Prostate gland (tissue), 2 donors: ENCODE data around the gene BCL2A1. TPM values are rescaled to one million over a fixed set of nuclear protein-coding genes. Genes with fewer than 3 reads are reported as not detected.

Experiments
- DNase-seq: peaks from one replicate; pipeline ENCODE4 v3.0.0-alpha.2; 2019; ENCODE audit warnings: low spot score
- H3K27ac ChIP-seq, 2 donors: fragments of 200-600 bp; sonication (generic); 2 replicates each; pipeline ENCODE4 v1.5.1; 2017 to 2019
- H3K27me3 ChIP-seq: fragments of 200-600 bp; sonication (generic); replicated peaks from 2 replicates; pipeline ENCODE4 v1.5.1; 2019; ENCODE audit not compliant: insufficient read depth
- H3K36me3 ChIP-seq, 2 donors: fragments of 200-600 bp; sonication (generic); 1 replicate in 1 of 2; 2 replicates in 1 of 2; pipeline versions ENCODE4 v1.5.1 to v1.8.1; 2017 to 2019
- H3K4me1 ChIP-seq: fragments of 200-600 bp; sonication (generic); replicated peaks from 2 replicates; pipeline ENCODE4 v1.5.1; 2019
- H3K4me3 ChIP-seq, 2 donors: fragments of 200-600 bp; sonication (generic); 2 replicates each; pipeline ENCODE4 v1.5.1; 2017 to 2019
- H3K9me3 ChIP-seq: fragments of 200-600 bp; sonication (generic); 2 replicates; pipeline ENCODE4 v1.5.1; 2017
- CTCF ChIP-seq, 4 experiments: fragments of 200-600 bp in 2 of 4; fragments of 450-650 bp in 2 of 4; sonication (generic) in 2 of 4; IDR thresholded peaks; 1 replicate in 3 of 4; 2 replicates in 1 of 4; pipeline ENCODE4 v1.5.1; 2016 to 2019; ENCODE audit warnings: antibody characterized with exemption in 4 of 4, mild to moderate bottlenecking in 2 of 4, moderate library complexity in 2 of 4
- POLR2A ChIP-seq: fragments of 450-650 bp; IDR thresholded peaks from one replicate; pipeline ENCODE4 v1.6.1; 2016; ENCODE audit warnings: antibody characterized with exemption, mild to moderate bottlenecking
- POLR2AphosphoS5 ChIP-seq: sonication (generic); formaldehyde crosslinking; IDR thresholded peaks from one replicate; pipeline ENCODE4 v1.6.1; 2017; ENCODE audit warnings: antibody characterized with exemption
- WGBS: methylation state at CpG from one replicate; pipeline ENCODE4 v1.1.5; 2018; 5-methylcytosine and 5-hydroxymethylcytosine counted together
- intact Hi-C: fragments of 100-400 bp; cut with DNase I; formaldehyde crosslinking; loops from one replicate; pipeline ENCODE4 v1.14.2; 2022
- total RNA-seq, 2 donors: library from RNA; depleted of rRNA; stranded (reverse); fragments of >200 nt; gene quantifications; one replicate each; pipeline ENCODE4 v1.1.0, GENCODE V29; 2016

Gene BCL2A1
- total RNA-seq, 2 donors from 2014 or later = 0.57 to 2.7 TPM

- Histone ChIP-seq H3K9me3 (no peaks in the 10 kb centered on the region), H3K27me3 (no peaks in the 10 kb centered on the region), H3K4me1 (no peaks in the 10 kb centered on the region), H3K4me3 (no peak overlapping the region), H3K36me3 (no peaks in the 10 kb centered on the region), H3K27ac (no peak overlapping the region)
- intact Hi-C loops = no loop called here
- no peak for DNase-seq
- WGBS = 94% methylated on average over 2 of the region's 2 CpGs
- TF ChIP-seq POLR2AphosphoS5 (no peak), POLR2A (no peak), CTCF (IDR thresholded peaks at IDR 0.05) (no peak)
These were observed 20.7 kb downstream of the BCL2A1 start for GRCh38 chr15:79950247-79950646.

GRCh38 chr15:79948761-79949160, 22.2 kb downstream of the BCL2A1 start:
- TF ChIP-seq CTCF (IDR thresholded peaks at IDR 0.05) = no peak
- Histone ChIP-seq H3K27me3 (no peaks in the 10 kb centered on the region), H3K4me3 (no peak overlapping the region), H3K36me3 (no peaks in the 10 kb centered on the region), H3K4me1 (no peaks in the 10 kb centered on the region), H3K9me3 (no peaks in the 10 kb centered on the region), H3K27ac (no peak overlapping the region)
- 71% methylated on average over 3 of the region's 3 CpGs for WGBS
- DNase-seq = no peak
- intact Hi-C loops = no loop called here

- intact Hi-C loops = no loop called here
- no peaks in the 10 kb centered on the region for H3K36me3 ChIP-seq
- H3K27ac ChIP-seq = no peak overlapping the region
- no peak for TF ChIP-seq POLR2AphosphoS5
- TF ChIP-seq POLR2A = no peak
- no peaks in the 10 kb centered on the region for H3K27me3 ChIP-seq
- no peaks in the 10 kb centered on the region for H3K9me3 ChIP-seq
- 73% methylated on average over 10 of the region's 10 CpGs for WGBS
- no peak for DNase-seq
- no peak overlapping the region for H3K4me3 ChIP-seq
- no peaks in the 10 kb centered on the region for H3K4me1 ChIP-seq
These were observed 22.8 kb downstream of the BCL2A1 start for GRCh38 chr15:79948095-79948695.

GRCh38 chr15:79947009-79947408, 24.0 kb downstream of the BCL2A1 start:
- H3K27ac ChIP-seq = no peak overlapping the region
- no peaks in the 10 kb centered on the region for H3K36me3 ChIP-seq
- TF ChIP-seq CTCF (IDR thresholded peaks at IDR 0.05) = no peak
- TF ChIP-seq POLR2AphosphoS5 = no peak
- TF ChIP-seq POLR2A = no peak
- no peaks in the 10 kb centered on the region for H3K27me3 ChIP-seq
- no peak overlapping the region for H3K4me3 ChIP-seq
- DNase-seq = no peak
- no peaks in the 10 kb centered on the region for H3K9me3 ChIP-seq
- no peaks in the 10 kb centered on the region for H3K4me1 ChIP-seq
- intact Hi-C loops = no loop called here

GRCh38 chr15:79944622-79945021, 26.4 kb downstream of the BCL2A1 start:
- H3K27ac ChIP-seq = no peak overlapping the region
- DNase-seq = no peak
- no peak overlapping the region for H3K4me3 ChIP-seq
- H3K4me1 ChIP-seq = no peaks in the 10 kb centered on the region
- WGBS = 88% methylated on average over 7 of the region's 7 CpGs
- H3K9me3 ChIP-seq = no peaks in the 10 kb centered on the region
- no peaks in the 10 kb centered on the region for H3K27me3 ChIP-seq
- intact Hi-C loops = no loop called here
- no peaks in the 10 kb centered on the region for H3K36me3 ChIP-seq
- TF ChIP-seq POLR2A (no peak), CTCF (IDR thresholded peaks at IDR 0.05) (no peak), POLR2AphosphoS5 (no peak)
